Activated T-cell treated with anti-CD3 and anti-CD28 coated beads for 48 hours (primary cell): ENCODE results near the gene PRR9.
"Not testable (repeated sequence)": the region's sequence is repeated elsewhere in the genome, so short reads cannot be mapped to it uniquely, and the experiment has no call there.

ENCODE experiments used
- DNase-seq: peaks from one replicate; pipeline ENCODE4 v3.0.0-alpha.2; 2020; ENCODE audit warnings: low read depth

The PRR9 gene

DNA sequence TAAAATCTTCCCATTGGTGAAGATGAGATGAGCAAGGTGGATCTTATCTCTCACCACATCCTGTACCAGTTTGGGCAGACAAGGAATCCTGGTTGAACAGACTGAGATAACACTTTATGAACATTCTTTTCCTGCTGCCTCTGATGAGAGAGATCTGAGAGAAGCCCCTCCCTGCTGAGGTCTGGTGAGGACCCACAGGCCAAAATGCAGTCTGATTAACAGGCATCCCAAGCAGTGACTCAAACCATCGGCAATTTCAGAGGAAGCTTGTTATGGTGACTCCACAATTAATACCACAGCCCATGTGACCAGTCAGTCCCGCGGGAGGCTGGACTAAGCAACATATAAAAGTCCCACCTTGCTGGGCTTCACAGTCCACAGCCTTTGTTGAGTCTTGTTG, at the start of gene PRR9:
Gene PRR9 (plus strand): TSS at position 373 of the 400 bp plus-strand sequence. CDS start 561 bp downstream, outside the sequence.
- no peak for DNase-seq

DNA sequence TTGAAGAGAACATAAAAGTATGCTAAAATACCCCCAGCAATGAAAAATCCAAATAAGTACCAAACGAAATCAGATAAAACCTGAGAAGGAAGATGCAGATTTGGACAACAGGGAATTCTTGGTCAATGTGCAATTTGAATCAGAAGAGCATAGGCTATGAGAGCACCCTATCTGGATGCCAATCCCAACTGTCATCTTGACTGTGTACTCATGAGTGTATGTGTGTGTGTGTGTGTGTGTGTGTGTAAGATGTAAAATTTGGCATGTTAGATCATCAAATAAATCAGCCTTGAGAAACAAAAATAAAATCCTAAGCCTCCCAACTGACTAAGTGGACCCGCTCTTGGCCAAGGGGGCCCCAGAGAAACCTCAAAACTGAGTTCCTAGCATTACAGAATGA, 48.7 kb upstream of the PRR9 start:
- DNase-seq = no peak

DNA sequence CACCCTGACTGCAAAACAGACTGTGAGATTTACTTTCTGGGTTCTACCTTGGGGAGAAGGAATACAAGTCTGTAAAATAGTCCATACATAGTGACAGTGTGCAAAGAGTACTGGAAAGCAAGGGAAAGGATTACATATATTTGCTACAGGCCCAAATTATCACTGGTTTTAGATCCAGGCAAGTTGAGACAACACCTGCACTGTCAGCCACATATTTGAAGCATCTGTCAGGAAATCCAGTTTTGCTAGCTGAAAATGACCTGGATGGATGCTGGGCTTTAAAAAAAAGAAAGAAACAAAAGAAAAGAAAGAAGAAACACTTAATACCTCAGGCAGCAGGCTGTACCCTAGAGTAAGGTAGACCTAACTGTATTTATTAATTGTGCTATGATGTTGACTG, 42.8 kb upstream of the PRR9 start:
- DNase-seq = no peak

- DNase-seq = no peak
Measured at GRCh38 chr1:153178922-153179321, 38.5 kb upstream of the PRR9 start.

DNA sequence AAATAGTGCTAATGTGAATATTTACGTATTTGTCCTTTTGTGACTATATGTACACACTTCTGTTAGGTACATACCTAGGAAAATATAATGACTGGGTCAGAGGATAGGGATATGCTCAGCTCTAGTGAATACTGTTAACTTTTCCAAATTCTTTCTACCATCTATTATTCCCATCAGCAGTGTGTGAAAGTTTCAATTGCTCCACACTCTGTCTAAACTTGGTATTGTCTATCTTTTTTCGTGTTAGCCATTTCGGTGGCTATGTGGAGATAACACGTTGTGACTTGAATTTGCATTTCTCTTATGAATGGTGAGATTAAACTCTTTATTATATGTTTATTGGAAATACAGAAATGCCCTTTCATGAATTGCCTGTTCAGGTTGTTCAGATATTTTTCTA, 36.8 kb upstream of the PRR9 start:
- no peak for DNase-seq

- not testable (repeated sequence) for DNase-seq
Measured at GRCh38 chr1:153188301-153188700, 29.1 kb upstream of the PRR9 start.

DNA sequence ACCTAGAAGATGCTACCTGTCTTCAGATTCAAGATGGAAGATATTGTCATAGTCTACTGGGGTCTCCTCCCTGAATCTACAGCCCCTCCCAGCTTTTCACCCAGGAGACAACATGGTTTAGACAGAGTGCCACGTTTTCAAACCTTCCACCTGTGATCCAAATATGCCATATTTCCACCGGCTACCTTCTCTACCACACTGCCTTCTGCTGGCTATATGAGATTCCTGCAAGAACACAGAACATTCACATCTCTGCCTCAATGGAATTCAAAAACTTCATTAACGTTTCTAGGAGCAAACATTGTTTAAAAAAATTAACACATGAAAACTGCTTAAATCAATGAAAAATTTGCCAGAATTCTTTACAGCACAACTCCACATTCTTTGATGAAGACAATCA, 27.0 kb upstream of the PRR9 start:
- no peak for DNase-seq

DNA sequence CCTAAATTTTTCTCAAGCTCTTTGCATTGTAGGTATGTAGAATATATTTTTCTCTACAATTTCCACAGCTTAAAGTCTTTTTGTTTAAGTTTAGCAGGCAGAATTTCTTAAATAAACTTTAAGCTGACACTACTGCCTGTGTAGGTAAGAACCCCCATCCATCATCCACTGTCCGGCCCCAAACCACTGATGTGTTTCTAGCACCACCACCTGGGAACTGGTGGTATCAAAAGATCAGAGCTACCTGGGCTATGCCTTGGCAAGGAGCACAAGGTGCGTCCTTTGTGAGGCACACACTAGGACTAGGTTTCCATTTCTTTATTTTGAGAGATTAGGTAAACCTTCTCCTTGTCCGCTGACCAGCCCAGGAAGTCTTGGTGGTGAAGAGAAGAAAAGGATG, 24.7 kb upstream of the PRR9 start:
- DNase-seq = no peak

DNA sequence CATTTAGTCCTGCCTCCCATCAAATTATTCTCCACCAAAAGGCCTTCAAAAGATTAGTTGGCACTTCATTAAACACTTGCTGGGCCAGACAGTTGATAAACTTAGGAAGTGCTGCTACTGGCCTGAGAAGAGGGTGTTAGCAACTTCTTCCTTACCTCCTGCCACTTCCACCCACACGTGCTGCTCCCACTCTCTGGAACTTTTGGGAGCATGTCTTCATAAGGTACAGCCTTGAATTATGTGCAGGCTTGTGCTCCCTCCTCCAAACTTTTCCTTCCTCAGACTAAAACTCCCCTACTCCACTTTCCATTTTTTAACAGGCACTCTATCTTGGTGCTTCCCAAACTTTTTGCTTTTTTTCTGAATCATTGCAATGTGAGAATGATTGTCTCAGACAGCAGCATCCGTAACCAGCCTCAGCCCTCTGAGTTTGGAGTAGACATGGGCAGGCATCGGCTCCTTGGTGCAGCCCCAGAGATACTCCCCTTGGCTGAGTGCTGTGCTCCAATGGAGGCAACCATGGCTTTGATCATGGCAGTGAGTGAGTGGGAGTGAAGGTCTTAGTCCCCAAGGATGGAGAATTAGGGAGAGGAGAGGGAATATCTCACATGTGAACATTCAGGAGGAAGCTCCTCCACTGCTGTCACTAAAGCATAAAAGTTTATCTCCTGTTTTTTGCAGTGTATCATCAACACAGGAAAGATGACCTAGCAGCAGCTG, 22.9 kb upstream of the PRR9 start:
- no peak for DNase-seq

GRCh38 chr1:153195216-153195615, 22.2 kb upstream of the PRR9 start:
- no peak for DNase-seq

DNA sequence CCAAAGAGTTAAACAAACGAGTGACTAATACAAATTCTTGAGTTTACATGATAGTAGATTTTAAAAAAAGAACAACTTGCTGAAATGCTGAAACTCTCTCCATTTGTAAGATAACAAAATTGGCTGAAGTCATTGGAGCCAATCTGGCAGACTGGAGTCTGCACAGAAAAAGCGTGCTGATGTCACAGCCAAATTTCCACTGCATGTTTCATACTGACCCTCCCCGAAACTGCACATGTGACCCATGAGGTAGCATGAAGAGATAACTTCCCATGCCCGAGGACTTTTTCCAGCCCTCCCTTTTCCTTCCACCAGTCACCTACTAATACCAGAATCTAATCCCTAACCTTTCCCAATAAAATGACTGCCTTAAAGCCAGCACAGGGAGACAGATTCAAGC, 15.4 kb upstream of the PRR9 start:
- DNase-seq = no peak

GRCh38 chr1:153203130-153203529, 14.3 kb upstream of the PRR9 start, which contains the start of gene LELP1:
Gene LELP1 (plus strand): TSS chr1:153203430. CDS start chr1:153204708, 1,278 bp downstream.
- no peak for DNase-seq

DNA sequence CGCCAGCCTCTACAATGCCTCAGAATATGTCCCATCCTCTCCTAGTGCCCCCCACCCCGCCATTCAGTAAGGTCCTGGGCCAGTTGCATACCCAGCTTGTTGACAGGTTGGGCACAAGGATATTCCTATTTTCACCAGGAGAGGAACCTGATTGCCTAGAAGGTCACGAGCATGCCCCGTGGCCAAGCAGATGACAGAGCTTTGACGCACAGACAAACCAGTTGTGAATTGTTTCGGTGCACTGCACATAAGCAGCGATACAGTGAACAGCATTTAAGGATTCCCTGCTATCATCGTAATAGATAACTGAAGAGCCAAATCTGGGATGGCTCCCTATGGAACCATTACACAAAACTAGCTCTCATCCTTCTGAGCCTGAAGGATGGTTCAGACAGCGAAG, 10.8 kb upstream of the PRR9 start:
- DNase-seq = no peak

DNA sequence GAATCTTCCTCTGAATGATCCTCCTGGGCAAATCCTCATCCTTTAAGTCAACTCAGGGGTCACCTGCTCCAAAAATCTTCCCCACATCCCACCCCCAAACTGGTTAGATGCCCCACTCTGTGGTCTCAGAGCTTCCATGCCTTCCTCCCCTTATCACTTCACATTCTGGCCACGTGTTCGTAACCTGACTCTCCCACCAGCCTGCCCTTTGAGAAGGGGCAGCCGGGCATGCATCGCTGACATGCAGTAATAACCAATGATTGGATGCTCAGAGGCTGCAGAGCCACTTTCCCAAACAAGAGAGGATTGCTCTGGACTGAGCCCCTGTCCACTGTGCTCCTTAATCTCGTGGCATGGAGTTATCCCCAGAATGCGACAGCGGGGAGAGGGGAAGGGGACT, 7.2 kb upstream of the PRR9 start:
- DNase-seq = no peak

DNA sequence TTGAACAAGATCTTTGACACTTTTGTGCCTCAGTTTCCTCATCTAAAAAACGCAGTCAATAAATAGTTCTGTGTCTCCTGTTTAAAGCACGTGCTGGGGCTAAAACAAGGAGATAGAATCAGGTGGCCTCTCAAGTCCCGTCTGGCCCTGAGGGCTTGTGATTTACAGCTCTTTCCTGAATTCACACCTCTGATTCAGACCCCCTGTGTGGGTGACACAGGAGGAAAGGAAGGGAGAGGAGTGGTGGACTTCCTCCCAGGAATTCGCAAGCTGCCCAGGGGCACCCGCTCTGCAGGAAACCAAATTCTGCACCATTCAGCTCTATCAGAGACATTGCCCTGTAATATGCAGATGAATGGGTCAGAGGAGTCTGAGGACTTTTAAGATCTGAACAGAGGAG, 5.2 kb upstream of the PRR9 start:
- no peak for DNase-seq

- DNase-seq = no peak
Measured at GRCh38 chr1:153213519-153213918, 3.9 kb upstream of the PRR9 start.

DNA sequence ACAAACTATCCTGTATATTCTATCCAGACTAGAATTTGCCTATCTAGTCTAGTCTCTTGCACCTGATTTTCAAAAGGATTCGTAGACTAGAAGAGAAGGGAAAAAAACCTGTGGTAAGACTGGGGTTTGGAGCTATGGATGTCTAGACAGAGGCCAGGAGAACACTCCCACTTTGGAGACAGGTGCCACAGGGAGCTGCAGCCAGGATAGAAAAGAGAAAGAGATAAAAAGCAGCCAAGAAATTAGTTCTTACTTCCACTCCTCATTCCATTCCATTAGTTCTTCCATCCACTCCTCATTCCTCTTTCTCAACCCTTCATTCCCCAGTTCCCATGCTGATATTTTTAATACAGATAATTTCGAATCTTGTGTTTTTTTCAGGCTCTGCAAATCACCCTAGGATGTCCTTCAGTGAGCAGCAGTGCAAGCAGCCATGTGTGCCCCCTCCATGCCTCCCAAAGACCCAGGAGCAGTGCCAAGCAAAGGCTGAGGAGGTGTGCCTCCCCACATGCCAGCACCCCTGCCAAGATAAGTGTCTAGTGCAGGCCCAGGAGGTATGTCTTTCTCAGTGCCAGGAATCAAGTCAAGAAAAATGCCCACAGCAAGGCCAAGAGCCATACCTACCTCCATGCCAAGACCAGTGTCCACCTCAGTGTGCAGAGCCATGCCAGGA, 496 bp downstream of the PRR9 start:
- DNase-seq = no peak

- no peak for DNase-seq
Measured at GRCh38 chr1:153220606-153221303, 3.4 kb downstream of the PRR9 start.

DNA sequence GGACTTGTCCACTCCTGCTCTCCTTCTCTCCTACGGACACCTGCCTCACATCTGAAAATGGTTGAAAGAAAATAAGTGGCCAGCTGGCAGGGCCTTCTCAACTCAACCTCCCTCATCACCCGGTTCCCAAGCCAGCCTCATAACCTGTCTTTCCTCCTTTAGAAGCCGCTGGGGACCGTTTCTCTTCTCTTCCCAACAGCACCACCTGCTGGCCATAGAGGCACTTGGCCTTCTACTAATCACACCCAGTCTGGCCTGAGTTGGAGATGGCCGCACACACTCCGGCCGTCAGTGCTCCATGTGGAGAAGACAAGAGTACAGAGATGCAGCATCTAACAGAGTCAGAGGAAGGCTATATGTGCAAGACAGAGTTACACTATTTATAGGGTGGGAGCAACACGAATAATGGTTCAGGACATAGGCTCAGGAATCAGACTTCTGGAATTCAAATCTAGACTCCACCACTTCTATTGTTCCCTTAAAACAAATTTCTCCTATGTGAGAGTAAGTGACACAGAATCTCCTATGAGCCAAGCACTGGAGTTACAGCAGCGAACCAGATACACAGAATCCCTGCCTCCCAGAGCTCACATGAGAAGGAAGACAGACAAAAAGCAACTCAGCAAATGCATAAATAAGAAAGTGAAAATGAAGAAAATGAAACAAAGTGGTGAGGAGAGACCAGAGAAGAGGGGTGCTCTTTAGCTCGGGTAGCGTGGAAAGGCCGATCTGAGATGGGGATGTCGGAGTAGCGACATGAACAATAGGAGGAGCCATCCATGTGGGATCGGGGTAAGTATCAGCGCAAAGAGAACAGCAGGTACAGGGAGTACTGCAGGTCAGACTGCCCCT, 5.9 kb downstream of the PRR9 start:
- peak; percentile 36 for DNase-seq

DNA sequence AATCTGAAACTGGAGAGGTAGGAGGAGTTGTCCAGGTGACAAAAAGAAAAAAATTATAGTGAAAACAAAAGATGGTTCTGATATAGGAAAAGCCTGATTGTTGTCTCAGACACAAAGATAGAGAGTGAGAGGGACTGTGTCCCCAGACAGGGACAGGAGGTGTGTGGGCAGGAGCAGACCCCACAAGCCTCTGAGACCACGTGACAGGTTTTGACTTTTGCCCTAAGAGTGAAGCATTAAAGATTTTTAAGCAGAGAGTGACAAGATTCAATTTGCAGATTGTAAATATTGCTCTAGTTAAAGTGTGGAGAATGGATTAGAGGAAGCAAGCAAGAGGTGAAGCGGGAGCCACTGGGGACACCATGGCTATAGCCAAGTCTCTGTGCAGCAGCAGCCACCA, 10.4 kb downstream of the PRR9 start:
- DNase-seq = no peak

GRCh38 chr1:153228491-153228890, 11.1 kb downstream of the PRR9 start:
- DNase-seq = no peak
